K562 (cell line): ENCODE results near the gene SUPT5H. TPM values are rescaled to one million over a fixed set of nuclear protein-coding genes. Genes with fewer than 3 reads are reported as not detected.
A peak's percentile ranks its signal among the peaks of the same experiment; 100 is the strongest.

Source experiments
- CHAMP1 ChIP-seq: fragments of 450-650 bp; IDR thresholded peaks from 2 replicates; pipeline ENCODE4 v1.6.1; 2016; ENCODE audit warnings: mild to moderate bottlenecking
- CREM ChIP-seq: IDR thresholded peaks from 2 replicates; pipeline ENCODE4 v1.6.1; 2014; ENCODE audit warnings: antibody characterized with exemption, low read depth
- GATAD2A ChIP-seq: fragments of 450-650 bp; IDR thresholded peaks from 2 replicates; pipeline ENCODE4 v1.6.1; 2017
- GMEB1 ChIP-seq: fragments of 250-450 bp; sonication (Bioruptor Pico); IDR thresholded peaks from 2 replicates; pipeline ENCODE4 v1.4.0; 2020; ENCODE audit warnings: mild to moderate bottlenecking
- KDM4B ChIP-seq, 2 experiments: fragments of 450-650 bp in 1 of 2; sonication (generic) in 1 of 2; IDR thresholded peaks; 2 replicates each; pipeline ENCODE4 v1.6.1; 2016 to 2017; ENCODE audit warnings: borderline replicate concordance in 2 of 2, antibody characterized with exemption in 1 of 2, low read depth in 1 of 2, mild to moderate bottlenecking in 1 of 2
- LARP7 ChIP-seq: fragments of 450-650 bp; IDR thresholded peaks from 2 replicates; pipeline ENCODE4 v1.6.1; 2016
- SIN3A ChIP-seq, 2 experiments: fragments of 150-350 bp in 1 of 2; IDR thresholded peaks; 2 replicates each; pipeline ENCODE4 v1.6.1; 2011 to 2016; ENCODE audit warnings: borderline replicate concordance in 2 of 2, low read depth in 2 of 2, low read length in 2 of 2, mild to moderate bottlenecking in 2 of 2, moderate library complexity in 2 of 2; ENCODE audit not compliant: control insufficient read depth in 1 of 2
- SMAD3 ChIP-seq: fragments of 450-650 bp; formaldehyde crosslinking; conservative IDR thresholded peaks from 2 replicates; pipeline ENCODE4 v1.4.0; 2020; ENCODE audit warnings: mild to moderate bottlenecking
- STAT6 ChIP-seq: sonication (generic); formaldehyde crosslinking; IDR thresholded peaks from 2 replicates; pipeline ENCODE4 v1.8.1; 2023; ENCODE audit warnings: mild to moderate bottlenecking, missing genetic modification reagents
- THAP7 ChIP-seq: fragments of 250-450 bp; sonication (Bioruptor Pico); IDR thresholded peaks from 2 replicates; pipeline ENCODE4 v1.5.0; 2021
- TRIM25 ChIP-seq: fragments of 450-650 bp; IDR thresholded peaks from 2 replicates; pipeline ENCODE4 v1.7.0; 2016; ENCODE audit warnings: borderline replicate concordance
- ZBED1 ChIP-seq: IDR thresholded peaks from 2 replicates; pipeline ENCODE4 v1.6.1; 2014
- ZNF3 ChIP-seq: fragments of 250-450 bp; sonication (Bioruptor Pico); IDR thresholded peaks from 2 replicates; pipeline ENCODE4 v1.5.0; 2021; ENCODE audit warnings: mild to moderate bottlenecking, moderate library complexity
- ZNF445 ChIP-seq: fragments of 250-450 bp; sonication (Bioruptor Pico); IDR thresholded peaks from 2 replicates; pipeline ENCODE4 v1.4.0; 2020; ENCODE audit warnings: low read depth, mild to moderate bottlenecking, moderate library complexity
- ZNF830 ChIP-seq: fragments of 250-450 bp; sonication (Bioruptor Pico); IDR thresholded peaks from 2 replicates; pipeline ENCODE4 v1.5.0; 2021; ENCODE audit warnings: mild to moderate bottlenecking
- polyA plus RNA-seq, 8 experiments: library from polyadenylated mRNA; depleted of rRNA in 4 of 8; stranded (reverse) in 5 of 8; unstranded in 3 of 8; fragments of >200 nt; fragmentation: Nextera tagmentation in 2 of 8; fragmentation: Illumina TruSeq in 1 of 8; extraction: Ambion mirVana in 2 of 8; extraction: Trizol in 1 of 8; gene quantifications; 2 replicates each; pipeline versions ENCODE4 v1.2.1 to v1.2.3, GENCODE V29; 2011 to 2014; ENCODE audit warnings: inconsistent platforms in 1 of 8, missing spikeins in 1 of 8
- total RNA-seq, 7 experiments: library from RNA; depleted of rRNA in 6 of 7; stranded (reverse); fragments of >200 nt in 6 of 7; fragmentation: Illumina TruSeq in 2 of 7; extraction: Trizol in 2 of 7; gene quantifications; 2 replicates each; pipeline versions ENCODE4 v1.2.1 to v1.2.3, GENCODE V29; 2011 to 2021; ENCODE audit warnings: low replicate concordance in 1 of 7

SUPT5H gene
- total and polyA plus RNA-seq, 9 of the 15 experiments (the other 6 are each of a cell fraction or from before 2014, with no cell fraction given) = 13.3 to 85.9 (median 35.9) TPM

GRCh38 chr19:39430675-39431593 is 14.4 kb upstream of the SUPT5H start (continued):
- no peak for TF ChIP-seq ZNF3 (CRISPR knock-in tag)
- TF ChIP-seq CREM = peak; percentile 93
- 0 out of 4 replicates have a peak, but pooled peaks of 1 of the 2 experiments have one; percentile 20 for TF ChIP-seq SIN3A (IDR thresholded peaks at IDR 0.05; ENCODE audit: borderline replicate concordance in 2 of 2, control insufficient read depth in 1 of 2, low read depth in 2 of 2, low read length in 2 of 2)
- TF ChIP-seq ZBED1 = peak; percentile 17; the same call in 1 of the 2 replicates
- no peak for TF ChIP-seq ZNF445 (CRISPR knock-in tag)
- no peak for TF ChIP-seq ZNF830 (CRISPR knock-in tag)
- TF ChIP-seq LARP7 = no peak
- no peak for TF ChIP-seq STAT6
- TF ChIP-seq CHAMP1 = no peak
- TF ChIP-seq GATAD2A = no peak
- TF ChIP-seq KDM4B (IDR thresholded peaks at IDR 0.05; ENCODE audit: borderline replicate concordance in 2 of 2, low read depth in 1 of 2) = no peak
- TF ChIP-seq GMEB1 (CRISPR knock-in tag) = no peak
- TF ChIP-seq THAP7 (CRISPR knock-in tag) = no peak
- TF ChIP-seq TRIM25 = no peak
- no peak for TF ChIP-seq SMAD3 (CRISPR knock-in tag)
